ENCODE results near the gene NLRP1.

Gene NLRP1

GRCh38 chr17:5516060-5516792 lies 68.1 kb downstream of the NLRP1 start:
- DNase-seq (ENCODE audit: low read depth in 2 of 2): no peak

DNA sequence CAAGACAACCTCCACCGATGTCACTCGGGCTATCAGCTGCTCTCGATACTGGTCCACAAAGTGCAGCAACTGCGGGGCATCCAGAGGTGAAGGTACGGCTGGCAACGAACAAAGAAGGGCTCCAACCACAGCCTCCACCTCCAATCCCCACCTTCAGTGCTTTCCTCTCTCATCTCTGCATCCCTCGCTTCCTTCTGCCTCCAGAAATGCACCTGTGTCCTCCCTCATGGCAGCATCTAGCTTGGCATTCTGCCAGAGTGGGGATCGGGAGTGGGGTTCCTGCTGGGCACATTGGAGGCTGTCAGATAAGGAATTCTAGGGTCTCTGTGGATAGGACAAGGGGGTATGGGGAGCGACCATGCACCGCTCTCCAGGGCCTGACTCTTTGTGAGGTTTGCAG lies 69.3 kb downstream of the NLRP1 start:
- DNase-seq (ENCODE audit: low read depth in 2 of 2): no peak

DNA sequence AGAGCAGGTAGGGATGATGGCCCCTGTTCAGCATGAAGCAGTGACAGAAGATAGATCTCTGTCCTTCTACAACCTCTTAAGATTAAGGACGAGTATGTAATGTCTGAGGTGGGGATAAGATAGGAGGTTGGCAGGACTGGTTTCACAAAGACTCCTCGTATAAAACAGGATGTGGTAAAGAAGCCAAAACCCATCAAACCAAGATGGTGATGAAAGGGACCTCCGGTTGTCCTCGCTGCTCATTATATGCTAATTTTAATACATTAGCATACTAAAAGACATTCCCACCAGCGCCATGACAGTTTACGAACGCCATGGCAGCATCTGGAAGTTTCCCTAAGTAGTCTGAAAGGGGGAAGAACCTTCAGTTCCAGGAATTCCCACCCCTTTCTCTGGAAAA lies 70.7 kb downstream of the NLRP1 start:
- no peak for DNase-seq (ENCODE audit: low read depth in 2 of 2)

DNA sequence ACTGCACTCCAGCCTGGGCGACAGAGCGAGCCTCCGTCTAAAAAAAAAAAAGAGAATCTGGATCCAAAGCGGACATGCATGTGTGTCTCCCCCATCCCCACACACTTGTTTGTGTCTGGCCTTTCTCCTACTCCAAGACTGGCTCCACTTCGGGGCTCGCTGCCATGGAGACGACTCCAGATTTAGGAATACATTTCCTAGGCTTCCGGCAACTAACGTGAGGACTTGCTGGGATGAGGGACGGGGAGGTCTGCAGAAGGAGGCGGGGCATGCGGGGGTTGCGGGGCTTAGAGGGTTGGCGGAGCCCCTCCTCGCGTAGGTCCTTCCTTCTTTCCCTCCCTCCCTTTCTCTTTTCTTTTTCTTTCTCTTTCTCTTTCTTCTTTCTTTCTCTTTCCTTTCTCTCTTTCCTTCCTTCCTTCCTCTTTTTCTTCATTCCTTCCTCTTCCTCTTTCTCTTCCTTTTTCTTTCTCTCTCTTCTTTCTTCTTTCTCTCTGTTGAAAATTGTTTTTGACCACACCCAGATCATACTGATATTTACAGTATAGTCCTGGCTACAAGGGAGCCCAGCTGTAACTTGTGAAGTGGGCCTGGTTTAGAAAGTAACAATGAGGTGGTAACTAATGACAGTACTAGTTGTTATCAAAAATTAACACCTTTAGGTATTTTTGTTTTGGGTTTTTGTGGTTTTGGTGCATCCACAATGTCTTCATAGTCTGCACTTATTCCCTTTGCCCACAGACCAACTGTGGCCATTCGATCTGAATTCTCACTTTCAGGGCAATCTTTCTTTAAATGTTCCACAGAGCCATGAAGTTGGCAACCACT lies 72.7 kb downstream of the NLRP1 start:
- no peak for DNase-seq (ENCODE audit: low read depth in 2 of 2)

GRCh38 chr17:5510771-5511170 lies 73.5 kb downstream of the NLRP1 start:
- no peak for DNase-seq (ENCODE audit: low read depth in 2 of 2)

GRCh38 chr17:5509482-5509881 lies 74.8 kb downstream of the NLRP1 start:
- DNase-seq (ENCODE audit: low read depth in 2 of 2): no peak

DNA sequence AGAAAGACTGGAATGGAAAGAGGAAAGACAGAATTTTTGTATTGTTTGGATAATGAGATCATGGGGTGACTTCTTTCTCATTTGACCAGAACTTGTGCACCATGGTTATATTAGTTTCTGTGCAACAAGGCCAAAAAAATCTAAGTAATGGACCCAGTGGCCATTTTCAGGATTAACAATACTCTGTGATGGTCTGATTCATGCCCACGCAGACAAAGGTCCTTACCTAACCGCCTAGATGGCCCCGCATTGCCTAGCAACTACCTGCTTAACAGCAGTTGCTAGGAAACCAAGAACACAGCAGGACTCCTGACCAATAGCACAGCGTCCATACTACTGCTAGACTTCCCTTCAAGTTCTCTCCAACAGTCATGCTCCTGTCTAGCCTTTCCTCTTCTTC lies 75.5 kb downstream of the NLRP1 start:
- no peak for DNase-seq (ENCODE audit: low read depth in 2 of 2)

DNA sequence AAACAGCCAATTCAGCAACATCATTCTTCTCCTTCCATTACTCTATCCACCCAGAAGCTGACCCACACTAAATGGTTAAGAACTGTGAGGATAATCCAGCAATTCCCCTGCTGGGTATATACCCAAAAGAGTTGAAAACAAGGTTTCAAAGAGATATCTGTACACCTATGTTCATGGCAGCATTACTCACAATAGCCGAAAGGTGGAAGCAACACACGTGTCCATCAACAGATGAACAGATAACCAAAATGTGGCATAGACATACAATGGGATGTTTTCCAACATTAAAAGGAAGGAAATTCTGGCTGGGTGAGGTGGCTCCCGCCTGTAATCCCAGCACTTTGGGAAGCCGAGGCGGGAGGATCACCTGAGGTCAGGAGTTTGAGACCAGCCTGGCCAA lies 78.0 kb downstream of the NLRP1 start:
- DNase-seq (ENCODE audit: low read depth in 2 of 2): no peak

GRCh38 chr17:5502552-5502951 lies 81.8 kb downstream of the NLRP1 start:
- no peak for DNase-seq (ENCODE audit: low read depth in 2 of 2)

DNA sequence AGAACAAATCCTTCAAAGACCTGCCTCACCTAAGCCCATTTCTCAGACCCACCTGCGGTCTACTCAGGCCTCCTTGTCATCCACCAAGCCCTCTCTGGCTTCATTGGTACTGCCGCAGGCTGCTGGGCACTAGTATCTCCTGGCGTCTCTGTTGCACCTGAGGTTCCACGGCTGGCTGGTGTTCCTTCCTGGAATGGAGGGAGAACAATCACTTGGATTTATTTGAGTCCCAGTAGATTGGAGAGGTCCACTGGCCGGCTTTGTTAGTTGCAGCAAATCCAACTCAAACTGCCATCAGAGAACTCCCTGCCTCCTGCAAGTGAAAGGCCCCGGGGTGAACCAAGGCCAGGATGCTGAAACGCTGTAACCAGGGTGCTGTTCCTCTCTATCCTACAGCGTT lies 82.6 kb downstream of the NLRP1 start:
- no peak for DNase-seq (ENCODE audit: low read depth in 2 of 2)

- peak; percentile 50 to 63 for DNase-seq (ENCODE audit: low read depth in 2 of 2)
Observed at GRCh38 chr17:5500589-5501391, 83.5 kb downstream of the NLRP1 start.

GRCh38 chr17:5500247-5500588 lies 84.1 kb downstream of the NLRP1 start:
- no peak for DNase-seq (ENCODE audit: low read depth in 2 of 2)

DNA sequence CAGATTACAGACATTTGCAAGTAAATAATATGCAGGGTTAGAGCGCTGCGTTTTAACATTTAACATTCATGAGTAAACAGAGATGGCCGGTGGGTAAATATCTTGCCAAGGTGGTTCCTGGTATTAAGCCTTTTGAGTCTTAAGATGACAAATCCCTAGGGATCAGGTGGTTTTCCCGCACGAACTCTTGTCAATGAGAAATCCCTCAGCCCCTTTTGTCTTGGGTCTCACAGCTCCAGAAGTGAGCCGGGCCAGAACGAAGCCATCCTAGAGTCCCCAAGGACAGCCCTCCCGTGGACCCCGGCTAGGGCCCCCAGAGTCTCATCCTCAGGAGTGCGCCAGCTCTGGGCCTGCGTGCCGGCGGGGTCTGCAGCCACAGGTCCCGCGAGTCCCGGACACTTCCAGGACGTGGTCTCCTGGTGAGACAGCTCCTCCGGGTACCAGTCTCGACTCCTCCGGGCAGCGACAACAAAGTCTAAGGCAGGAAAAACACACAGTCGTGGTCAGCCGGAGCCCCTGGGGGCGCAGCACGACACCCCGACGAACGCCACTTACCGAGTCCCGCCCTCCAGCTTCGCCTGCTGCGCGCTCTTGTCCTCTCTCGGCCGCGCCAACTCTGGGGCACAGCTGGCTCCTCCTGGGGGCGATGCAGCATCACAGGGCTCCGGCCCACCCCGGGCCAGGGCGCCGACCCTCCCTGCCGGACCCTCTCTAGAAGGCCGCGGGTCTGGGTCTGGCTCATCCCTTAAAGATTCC lies 84.7 kb downstream of the NLRP1 start:
- no peak for DNase-seq (ENCODE audit: low read depth in 2 of 2)

GRCh38 chr17:5492970-5493369 lies 91.3 kb downstream of the NLRP1 start:
- no peak for DNase-seq (ENCODE audit: low read depth in 2 of 2)

DNA sequence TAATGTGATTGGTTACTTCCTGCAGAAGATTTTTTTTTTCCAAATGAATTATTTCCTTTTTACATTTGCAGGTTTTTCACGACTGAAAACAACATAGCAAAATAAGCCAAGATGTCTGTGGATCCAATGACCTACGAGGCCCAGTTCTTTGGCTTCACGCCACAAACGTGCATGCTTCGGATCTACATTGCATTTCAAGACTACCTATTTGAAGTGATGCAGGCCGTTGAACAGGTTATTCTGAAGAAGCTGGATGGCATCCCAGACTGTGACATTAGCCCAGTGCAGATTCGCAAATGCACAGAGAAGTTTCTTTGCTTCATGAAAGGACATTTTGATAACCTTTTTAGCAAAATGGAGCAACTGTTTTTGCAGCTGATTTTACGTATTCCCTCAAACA lies 95.6 kb downstream of the NLRP1 start:
- no peak for DNase-seq (ENCODE audit: low read depth in 2 of 2)

- peak; percentile 94 to 97 for DNase-seq (ENCODE audit: low read depth in 2 of 2)
Observed at GRCh38 chr17:5486206-5487124, 97.8 kb downstream of the NLRP1 start, which contains the start of gene MIS12. TSS of gene MIS12 (plus strand) at chr17:5486566. CDS start at chr17:5488863, 2,297 bp downstream.

GRCh38 chr17:5485270-5486205 lies 98.8 kb downstream of the NLRP1 start, which contains the start of gene DERL2:
TSS of gene DERL2 (minus strand) at chr17:5486178. CDS start at chr17:5486161, 17 bp downstream.
- DNase-seq (ENCODE audit: low read depth in 2 of 2): no peak

DNA sequence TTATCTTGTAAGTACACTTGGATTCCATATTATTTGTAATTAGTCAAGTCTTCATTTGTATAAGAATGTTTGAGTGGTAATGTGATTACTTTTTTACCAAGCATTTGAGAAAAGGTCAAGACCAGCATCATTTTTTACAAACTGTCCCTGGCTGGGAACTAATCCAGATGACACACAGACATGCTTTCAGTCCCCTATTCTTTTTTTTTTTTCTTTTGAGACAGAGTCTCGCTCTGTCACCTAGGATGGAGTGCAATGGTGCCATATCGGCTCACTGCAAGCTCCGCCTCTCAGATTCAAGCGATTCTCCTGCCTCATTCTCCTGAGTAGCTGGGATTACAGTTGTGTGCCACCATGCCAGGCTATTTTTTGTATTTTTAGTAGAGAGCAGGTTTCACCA lies 102.9 kb downstream of the NLRP1 start:
- DNase-seq (ENCODE audit: low read depth in 2 of 2): no peak

DNA sequence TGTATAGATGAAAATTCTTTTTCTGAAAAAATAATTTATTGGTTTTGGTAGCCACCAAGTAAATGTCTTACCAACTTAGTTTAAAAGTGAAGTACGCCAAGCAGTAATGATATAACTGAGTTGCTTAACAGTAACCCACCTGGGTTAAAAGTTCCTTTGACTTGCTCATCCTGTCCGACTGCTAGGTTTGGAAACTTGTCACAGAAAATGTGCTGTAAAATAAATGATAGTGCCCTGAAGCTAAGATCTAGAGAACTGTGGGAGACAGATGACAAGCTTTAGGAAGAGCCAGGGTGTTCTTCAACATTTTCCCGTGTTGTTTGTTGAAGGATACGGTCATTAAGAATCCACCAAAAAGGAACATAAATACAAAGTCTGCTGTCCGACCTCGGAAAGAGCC lies 103.3 kb downstream of the NLRP1 start:
- DNase-seq (ENCODE audit: low read depth in 2 of 2): no peak
